K562 (cell line): ENCODE data around the gene MRM3. TPM values are rescaled to one million over a fixed set of nuclear protein-coding genes. Genes with fewer than 3 reads are reported as not detected.
"Not testable (repeated sequence)": the region's sequence is repeated elsewhere in the genome, so short reads cannot be mapped to it uniquely, and the experiment has no call there.

Source experiments
- ATAC-seq: fragments of 200-7000 bp; cut with Tn5 transposase; 3 replicates; pipeline ENCODE4 v1.9.1; 2020; ENCODE audit warnings: moderate library complexity
- BruUV-seq: library from RNA; stranded (reverse); fragments of 400-500 nt; replicated peaks from 2 replicates; lab custom pipeline; 2021; lab: Mats Ljungman, UMichigan
- CTCF ChIA-PET: fragments of 300-600 bp; formaldehyde crosslinking; extraction: SDS; loops from one replicate; lab custom pipeline; 2021; ENCODE audit warnings: low intra/inter-chr PET ratio; lab: Yijun Ruan, JAX
- POLR2A ChIA-PET: fragments of 300-600, 350-650 bp; sonication (Branson Sonifier 250); formaldehyde crosslinking; extraction: SDS; loops from one replicate; lab custom pipeline; 2021; ENCODE audit warnings: antibody characterized with exemption, inconsistent platforms; lab: Yijun Ruan, JAX
- DNase-seq, 4 experiments: peaks; one replicate each; pipeline versions ENCODE4 v3.0.0 to v3.0.0-alpha.2; 2011 to 2018; ENCODE audit warnings: low spot score in 3 of 4, mixed read lengths in 3 of 4; ENCODE audit errors: extremely low read depth in 1 of 4
- FAIRE-seq: peaks from 2 replicates; lab custom pipeline; 2011; peaks lifted over from hg19 to GRCh38; lab: Jason Lieb, UNC
- H2AFZ ChIP-seq: 2 replicates; pipeline ENCODE4 v1.6.0; 2011; ENCODE audit warnings: low read depth, low read length, control low read depth, inconsistent platforms
- H3K27ac ChIP-seq: fragments of 200-600 bp; 3 replicates; pipeline ENCODE4 v1.8.0; 2011; ENCODE audit warnings: low read depth, mild to moderate bottlenecking, control low read depth, inconsistent platforms, low read length, moderate library complexity, mixed read lengths; ENCODE audit errors: extremely low read depth
- H3K27me3 ChIP-seq, 2 experiments: fragments of 300-600 bp in 1 of 2; 2 replicates in 1 of 2; 3 replicates in 1 of 2; pipeline versions ENCODE4 v1.6.0 to v1.8.0; 2011; ENCODE audit warnings: inconsistent platforms in 2 of 2, low read length in 2 of 2, mild to moderate bottlenecking in 1 of 2, mixed read lengths in 1 of 2, moderate library complexity in 1 of 2; ENCODE audit not compliant: control insufficient read depth in 2 of 2, insufficient read depth in 2 of 2
- H3K36me3 ChIP-seq: fragments of 300-600 bp; 3 replicates; pipeline ENCODE4 v1.8.0; 2011; ENCODE audit warnings: mild to moderate bottlenecking, low read length, inconsistent platforms; ENCODE audit not compliant: control insufficient read depth, insufficient read depth
- H3K4me1 ChIP-seq, 2 experiments: fragments of 200-600 bp in 1 of 2; replicated peaks in 1 of 2; 2 replicates in 1 of 2; 3 replicates in 1 of 2; pipeline versions ENCODE4 v1.5.1 to v1.8.0; 2011; ENCODE audit warnings: inconsistent platforms in 2 of 2, low read length in 2 of 2, mild to moderate bottlenecking in 1 of 2, mixed read lengths in 1 of 2, moderate library complexity in 1 of 2; ENCODE audit not compliant: control insufficient read depth in 2 of 2, insufficient read depth in 2 of 2
- H3K4me2 ChIP-seq: 2 replicates; pipeline ENCODE4 v1.6.1; 2011; ENCODE audit warnings: low read length, control low read depth, inconsistent platforms, mixed read lengths; ENCODE audit not compliant: insufficient read depth
- H3K4me3 ChIP-seq: fragments of 200-600 bp; sonication (generic), shearing (Covaris generic); 2 replicates; pipeline ENCODE4 v1.5.1; 2016; ENCODE audit warnings: control low read depth, inconsistent platforms
- H3K79me2 ChIP-seq: fragments of 200-600 bp; 3 replicates; pipeline ENCODE4 v1.8.0; 2011; ENCODE audit warnings: low read length, inconsistent platforms; ENCODE audit not compliant: control insufficient read depth, insufficient read depth
- H3K9ac ChIP-seq, 2 experiments: 2 replicates each; pipeline versions ENCODE4 v1.6.0 to v1.6.1; 2011; ENCODE audit warnings: low read depth in 2 of 2, low read length in 2 of 2, control low read depth in 1 of 2, inconsistent platforms in 1 of 2, mild to moderate bottlenecking in 1 of 2, mixed read lengths in 1 of 2; ENCODE audit not compliant: insufficient read depth in 1 of 2
- H3K9me1 ChIP-seq: one replicate; pipeline ENCODE4 v1.6.0; 2011; ENCODE audit warnings: inconsistent platforms, mild to moderate bottlenecking, low read length, moderate library complexity; ENCODE audit not compliant: control insufficient read depth, insufficient read depth
- H3K9me3 ChIP-seq: replicated peaks from 2 replicates; pipeline ENCODE4 v1.5.1; 2011; ENCODE audit warnings: low read depth, low read length, inconsistent platforms; ENCODE audit not compliant: control insufficient read depth, insufficient read depth
- H4K20me1 ChIP-seq: replicated peaks from 2 replicates; pipeline ENCODE4 v1.6.1; 2011; ENCODE audit warnings: low read length, inconsistent platforms, mixed read lengths; ENCODE audit not compliant: control insufficient read depth, insufficient read depth
- NFYB ChIP-seq: IDR thresholded peaks from 2 replicates; pipeline ENCODE4 v1.6.1; 2011; ENCODE audit warnings: mild to moderate bottlenecking, moderate library complexity; ENCODE audit not compliant: insufficient read length; ENCODE audit errors: extremely low read depth
- WGBS: fragments of 100-300 bp; shearing (Covaris generic); methylation state at CpG from one replicate; pipeline ENCODE4 v1.1.6; 2016; ENCODE audit warnings: low coverage, mixed read lengths; ENCODE audit not compliant: insufficient coverage; ENCODE audit errors: missing lambda C conversion rate; 5-methylcytosine and 5-hydroxymethylcytosine counted together
- in situ Hi-C: fragments of 300-500 bp; cut with MboI; formaldehyde crosslinking; loops from 4 replicates; pipeline ENCODE4 v1.15.0; 2018; ENCODE audit warnings: inconsistent platforms, mixed read lengths
- intact Hi-C: fragments of 100-400 bp; cut with micrococcal nuclease; formaldehyde crosslinking; loops from 2 replicates; pipeline ENCODE4 v1.14.2; 2022
- polyA plus RNA-seq, 8 experiments: library from polyadenylated mRNA; depleted of rRNA in 4 of 8; stranded (reverse) in 5 of 8; unstranded in 3 of 8; fragments of >200 nt; fragmentation: Nextera tagmentation in 2 of 8; fragmentation: Illumina TruSeq in 1 of 8; extraction: Ambion mirVana in 2 of 8; extraction: Trizol in 1 of 8; gene quantifications; 2 replicates each; pipeline versions ENCODE4 v1.2.1 to v1.2.3, GENCODE V29; 2011 to 2014; ENCODE audit warnings: inconsistent platforms in 1 of 8, missing spikeins in 1 of 8
- total RNA-seq, 7 experiments: library from RNA; depleted of rRNA in 6 of 7; stranded (reverse); fragments of >200 nt in 6 of 7; fragmentation: Illumina TruSeq in 2 of 7; extraction: Trizol in 2 of 7; gene quantifications; 2 replicates each; pipeline versions ENCODE4 v1.2.1 to v1.2.3, GENCODE V29; 2011 to 2021; ENCODE audit warnings: low replicate concordance in 1 of 7

Gene MRM3
- total and polyA plus RNA-seq, 9 of the 15 experiments (the other 6 are each of a cell fraction or from before 2014, with no cell fraction given): 2.4 to 24.8 (median 18.3) TPM

DNA sequence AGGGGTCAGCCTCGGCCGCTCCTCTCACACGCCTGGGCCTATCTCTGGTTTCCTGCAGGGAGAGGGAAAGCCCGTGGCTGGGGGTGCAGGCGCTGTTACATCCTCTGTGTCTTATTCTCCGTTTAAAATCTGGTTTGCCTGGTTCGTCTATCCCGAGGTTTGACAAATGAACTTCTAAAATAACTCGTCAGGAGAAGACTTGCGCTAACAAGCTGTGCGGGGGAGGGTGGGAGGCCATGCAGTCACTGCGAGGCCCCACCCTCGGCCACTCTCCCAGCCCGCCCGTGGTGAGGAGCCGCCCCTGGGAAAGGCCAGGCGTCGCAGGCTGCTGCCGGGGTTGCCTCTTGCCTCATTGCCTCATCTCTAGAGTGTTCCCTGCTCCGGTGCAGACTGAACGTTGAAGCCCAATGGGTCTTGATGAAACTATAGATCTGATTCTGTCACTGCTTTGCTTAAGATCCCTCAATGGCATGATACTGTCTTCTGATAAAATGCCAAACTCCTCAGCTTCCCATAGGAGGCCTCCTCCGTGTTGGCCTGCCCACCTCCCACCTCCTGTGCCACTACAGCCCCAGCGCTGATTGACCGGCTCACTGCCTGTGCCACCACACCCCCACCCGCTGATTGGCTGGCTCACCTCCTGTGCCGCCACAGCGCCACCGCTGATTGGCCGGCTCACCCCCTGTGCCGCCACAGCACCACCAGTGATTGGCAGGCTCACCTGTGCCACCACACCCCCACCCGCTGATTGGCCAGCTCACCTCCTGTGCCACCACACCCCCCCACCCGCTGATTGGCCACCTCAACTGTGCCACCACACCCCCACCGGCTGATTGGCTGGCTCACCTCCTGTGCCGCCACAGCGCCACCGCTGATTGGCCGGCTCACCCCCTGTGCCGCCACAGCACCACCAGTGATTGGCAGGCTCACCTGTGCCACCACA, 8.0 kb downstream of the MRM3 start:
- H3K9me3 ChIP-seq, BruUV-seq, H4K20me1 ChIP-seq, POLR2A ChIA-PET, H3K4me3 ChIP-seq, H3K27ac ChIP-seq, H3K4me2 ChIP-seq, FAIRE-seq, CTCF ChIA-PET, H3K4me1 ChIP-seq: not testable (repeated sequence)
- peak; percentile 20 for TF ChIP-seq NFYB
- TF ChIP-seq, all 486 proteins: peak for 1; not testable (repeated sequence) for 485
- DNase-seq: peak in 2 of 4 experiments; percentile 32 to 41
- H3K79me2 ChIP-seq, H2AFZ ChIP-seq, intact Hi-C loops, ATAC-seq, H3K9me1 ChIP-seq, H3K27me3 ChIP-seq, H3K9ac ChIP-seq: not testable (repeated sequence)
- in situ Hi-C loops: loop anchor here (5.0 kb wide), 2 partner anchors 197 to 267 kb away; no protein-coding TSS in a partner anchor
- WGBS: 94% methylated on average over 8 of the region's 38 CpGs
- peaks cover 58% of the 10 kb centered on the region; the same call in 2 of the 3 replicates for H3K36me3 ChIP-seq

GRCh38 chr17:790874-791247, 8.7 kb downstream of the MRM3 start:
- FAIRE-seq, H3K4me3 ChIP-seq, H3K4me1 ChIP-seq, H4K20me1 ChIP-seq, H3K9me3 ChIP-seq, ATAC-seq, DNase-seq, H3K9ac ChIP-seq, POLR2A ChIA-PET, H3K27ac ChIP-seq, H3K27me3 ChIP-seq, H3K4me2 ChIP-seq, intact Hi-C loops, BruUV-seq, CTCF ChIA-PET, H3K79me2 ChIP-seq, H3K9me1 ChIP-seq, H2AFZ ChIP-seq: not testable (repeated sequence)
- peaks cover 56% of the 10 kb centered on the region; the same call in 2 of the 3 replicates for H3K36me3 ChIP-seq
- WGBS: 97% methylated on average over 3 of the region's 12 CpGs
- in situ Hi-C loops: loop anchor here (5.0 kb wide), 1 partner anchor 266 kb away; no protein-coding TSS in a partner anchor
